ENCODE measurements around the gene PABPC1L2A.
A peak's percentile ranks its signal among the peaks of the same experiment; 100 is the strongest.
"Not testable (repeated sequence)": the region's sequence is repeated elsewhere in the genome, so short reads cannot be mapped to it uniquely, and the experiment has no call there.

PABPC1L2A gene

DNA sequence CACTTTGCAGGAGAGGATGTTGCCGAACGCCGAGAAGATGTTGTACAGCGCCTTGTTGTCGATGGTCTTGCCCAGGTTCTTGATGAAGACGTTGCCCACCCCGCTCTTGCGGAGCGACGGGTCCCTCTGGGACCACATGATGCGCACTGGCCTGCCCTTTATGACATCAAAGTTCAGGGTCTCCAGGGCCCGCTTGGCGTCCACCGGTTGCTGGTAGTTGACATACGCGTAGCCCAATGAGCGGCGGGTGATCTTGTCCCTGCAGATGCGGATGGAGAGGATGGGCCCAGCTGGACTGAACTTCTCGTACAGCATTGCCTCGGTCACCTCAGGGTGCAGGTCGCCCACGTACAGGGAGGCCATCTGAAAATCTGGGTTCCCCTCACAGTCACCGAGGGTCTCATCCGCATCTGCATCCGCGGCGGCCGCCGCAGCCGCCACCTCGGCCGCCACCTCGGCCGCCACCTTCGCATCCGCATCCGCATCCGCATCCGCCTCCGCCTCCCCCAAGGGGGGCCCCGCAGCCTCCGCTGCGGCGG, at the start of gene PABPC1L2A:
Gene PABPC1L2A, minus strand, starts transcription at position 489 of the 539 bp plus-strand sequence. Its CDS starts 126 bp downstream, at position 363.
- DNase-seq; in situ Hi-C loops (cut with MboI; ENCODE audit: low pct_unique_long_range_greater_than_20kb, low sequenced_read_pairs): not testable (repeated sequence)

DNA sequence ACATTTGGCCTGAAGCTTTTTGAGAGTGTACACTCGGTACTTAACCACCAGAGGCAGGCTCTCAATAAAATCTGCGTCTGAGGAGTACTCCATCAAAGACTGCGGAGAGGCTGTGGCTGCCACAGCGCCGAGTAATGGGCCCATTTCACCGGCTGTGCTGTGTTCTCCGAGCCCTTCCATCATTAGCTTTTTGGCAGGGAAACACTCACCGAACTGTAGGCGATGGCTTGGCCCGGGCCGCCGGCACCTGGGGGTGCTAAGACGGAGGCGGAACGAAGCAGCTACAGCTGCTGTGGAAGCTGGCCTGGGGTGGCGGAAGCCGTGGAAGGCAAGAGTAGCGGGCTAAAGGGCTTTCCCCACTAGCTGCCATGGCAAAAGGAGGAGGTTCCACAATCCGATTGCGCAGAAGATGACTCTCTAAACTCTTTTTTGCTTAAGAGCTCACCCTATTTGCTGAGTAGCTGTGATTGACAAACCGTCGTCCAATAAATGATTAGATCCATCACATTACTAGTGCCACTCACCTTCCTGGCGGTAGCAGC, 48.5 kb upstream of the PABPC1L2A start:
- in situ Hi-C loops (cut with MboI; ENCODE audit: low pct_unique_long_range_greater_than_20kb, low sequenced_read_pairs) = no loop called here
- DNase-seq = no peak

GRCh38 chrX:73126240-73126639, 46.9 kb upstream of the PABPC1L2A start:
- no peak for DNase-seq
- in situ Hi-C loops (cut with MboI; ENCODE audit: low pct_unique_long_range_greater_than_20kb, low sequenced_read_pairs) = no loop called here

DNA sequence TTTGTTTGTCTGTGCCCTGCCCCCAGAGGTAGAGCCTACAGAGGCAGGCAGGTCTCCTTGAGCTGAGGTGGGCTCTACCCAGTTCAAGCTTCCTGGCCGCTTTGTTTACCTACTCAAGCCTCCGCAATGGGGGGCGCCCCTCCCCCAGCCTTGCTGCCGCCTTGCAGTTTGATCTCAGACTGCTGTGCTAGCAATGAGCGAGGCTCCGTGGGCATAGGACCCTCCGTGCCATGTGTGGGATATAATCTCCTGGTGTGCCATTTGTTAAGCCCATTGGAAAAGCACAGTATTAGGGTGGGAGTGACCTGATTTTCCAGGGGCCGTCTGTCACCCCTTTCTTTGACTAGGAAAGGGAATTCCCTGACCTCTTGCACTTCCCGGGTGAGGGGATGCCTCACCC, 20.2 kb upstream of the PABPC1L2A start:
- DNase-seq; in situ Hi-C loops (cut with MboI; ENCODE audit: low pct_unique_long_range_greater_than_20kb, low sequenced_read_pairs): not testable (repeated sequence)

DNA sequence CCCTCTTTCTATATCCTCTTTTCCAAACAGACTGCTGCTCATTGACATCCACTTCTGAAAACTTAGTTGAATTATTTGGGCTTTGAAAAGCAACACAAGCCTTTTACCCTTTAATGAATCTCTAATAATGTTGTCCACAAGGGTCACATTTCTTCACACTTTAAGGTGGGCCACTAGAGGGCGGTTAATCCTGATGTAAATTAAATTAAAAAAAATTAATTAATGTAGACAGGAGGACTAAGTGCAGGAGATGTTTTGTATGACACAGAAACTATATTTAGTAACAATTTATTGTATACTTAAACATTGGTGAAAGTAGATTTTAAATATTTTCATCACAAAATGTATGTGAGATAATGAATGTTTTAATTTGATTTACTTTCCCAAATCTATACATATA, 7.5 kb upstream of the PABPC1L2A start:
- in situ Hi-C loops (cut with MboI; ENCODE audit: low pct_unique_long_range_greater_than_20kb, low sequenced_read_pairs) = not testable (repeated sequence)
- peak; percentile 14 for DNase-seq

DNA sequence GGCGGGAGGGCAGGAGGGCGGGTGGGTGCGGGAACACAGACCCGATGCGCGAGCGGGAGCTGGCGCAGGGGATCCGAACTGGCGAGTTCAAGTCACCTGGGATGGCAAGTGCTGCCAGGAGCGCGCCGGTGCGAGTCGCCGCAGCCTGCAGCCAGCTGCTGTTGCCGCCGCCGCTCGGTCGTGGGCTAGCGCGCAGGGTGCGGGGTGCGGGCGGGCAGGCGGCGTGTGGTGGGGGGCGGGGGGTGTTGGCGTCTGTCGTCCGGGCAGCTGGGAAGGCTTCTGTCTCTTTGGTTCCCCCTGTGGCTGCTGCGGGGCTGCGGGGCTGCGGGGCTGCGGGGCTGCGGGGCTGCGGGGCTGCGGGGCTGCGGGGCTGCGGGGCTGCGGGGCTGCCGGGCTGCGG, 572 bp upstream of the PABPC1L2A start:
- in situ Hi-C loops (cut with MboI; ENCODE audit: low pct_unique_long_range_greater_than_20kb, low sequenced_read_pairs) = not testable (repeated sequence)

DNA sequence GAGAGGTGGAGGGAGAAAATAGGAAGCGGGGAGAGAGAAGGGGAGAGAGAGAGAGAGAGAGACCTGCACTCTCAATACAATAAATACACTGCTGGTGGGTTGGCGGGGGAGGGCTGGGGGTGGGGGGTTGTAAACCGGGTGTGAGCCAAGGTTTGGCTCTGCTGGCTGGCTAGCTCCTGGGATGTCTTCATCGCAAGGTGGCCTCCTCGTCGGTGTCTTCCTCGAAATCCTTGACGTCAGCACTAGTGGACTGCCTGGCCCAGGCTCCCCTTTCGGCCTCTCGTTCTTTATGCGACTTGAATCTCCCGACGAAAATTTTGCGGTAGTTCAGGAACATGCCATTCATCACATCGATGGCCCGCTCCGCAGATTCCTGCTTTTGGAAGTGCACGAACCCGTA, 715 bp downstream of the PABPC1L2A start:
- in situ Hi-C loops (cut with MboI; ENCODE audit: low pct_unique_long_range_greater_than_20kb, low sequenced_read_pairs); DNase-seq: not testable (repeated sequence)

More for the DNA sequence above, 572 bp upstream of the PABPC1L2A start:
- DNase-seq = not testable (repeated sequence)

GRCh38 chrX:73076838-73077237, 2.5 kb downstream of the PABPC1L2A start:
- in situ Hi-C loops (cut with MboI; ENCODE audit: low pct_unique_long_range_greater_than_20kb, low sequenced_read_pairs) = no loop called here
- no peak for DNase-seq

DNA sequence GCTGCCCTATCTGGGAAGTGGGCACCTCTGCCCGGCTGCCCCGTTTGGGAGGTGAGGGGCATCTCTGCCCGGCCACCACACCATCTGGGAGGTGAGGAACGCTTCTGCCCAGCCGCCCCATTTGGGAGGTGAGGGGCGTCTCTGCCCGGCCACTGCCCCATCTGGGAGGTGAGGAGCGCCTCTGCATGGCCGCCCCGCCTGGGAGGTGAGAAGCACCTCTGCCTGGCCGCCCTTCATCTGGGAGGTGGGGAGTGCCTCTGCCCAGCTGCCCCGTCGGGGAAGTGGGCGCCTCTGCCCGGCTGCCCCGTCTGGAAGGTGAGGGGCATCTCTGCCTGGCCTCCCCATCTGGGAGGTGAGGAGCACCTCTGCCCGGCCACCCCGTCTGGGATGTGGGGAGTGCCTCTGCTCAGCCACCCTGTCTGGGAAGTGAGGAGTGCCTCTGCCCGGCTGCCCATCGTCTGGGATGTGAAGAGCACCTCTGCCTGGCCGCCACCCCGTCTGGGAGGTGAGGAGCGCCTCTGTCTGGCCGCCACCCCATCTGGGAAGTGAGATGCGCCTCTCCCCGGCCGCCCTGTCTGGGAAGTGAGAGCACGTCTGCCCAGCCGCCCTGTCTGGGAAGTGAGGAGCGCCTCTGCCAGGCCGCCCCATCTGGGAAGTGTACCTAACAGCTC, 9.8 kb downstream of the PABPC1L2A start:
- in situ Hi-C loops (cut with MboI; ENCODE audit: low pct_unique_long_range_greater_than_20kb, low sequenced_read_pairs) = no loop called here
- no peak for DNase-seq

DNA sequence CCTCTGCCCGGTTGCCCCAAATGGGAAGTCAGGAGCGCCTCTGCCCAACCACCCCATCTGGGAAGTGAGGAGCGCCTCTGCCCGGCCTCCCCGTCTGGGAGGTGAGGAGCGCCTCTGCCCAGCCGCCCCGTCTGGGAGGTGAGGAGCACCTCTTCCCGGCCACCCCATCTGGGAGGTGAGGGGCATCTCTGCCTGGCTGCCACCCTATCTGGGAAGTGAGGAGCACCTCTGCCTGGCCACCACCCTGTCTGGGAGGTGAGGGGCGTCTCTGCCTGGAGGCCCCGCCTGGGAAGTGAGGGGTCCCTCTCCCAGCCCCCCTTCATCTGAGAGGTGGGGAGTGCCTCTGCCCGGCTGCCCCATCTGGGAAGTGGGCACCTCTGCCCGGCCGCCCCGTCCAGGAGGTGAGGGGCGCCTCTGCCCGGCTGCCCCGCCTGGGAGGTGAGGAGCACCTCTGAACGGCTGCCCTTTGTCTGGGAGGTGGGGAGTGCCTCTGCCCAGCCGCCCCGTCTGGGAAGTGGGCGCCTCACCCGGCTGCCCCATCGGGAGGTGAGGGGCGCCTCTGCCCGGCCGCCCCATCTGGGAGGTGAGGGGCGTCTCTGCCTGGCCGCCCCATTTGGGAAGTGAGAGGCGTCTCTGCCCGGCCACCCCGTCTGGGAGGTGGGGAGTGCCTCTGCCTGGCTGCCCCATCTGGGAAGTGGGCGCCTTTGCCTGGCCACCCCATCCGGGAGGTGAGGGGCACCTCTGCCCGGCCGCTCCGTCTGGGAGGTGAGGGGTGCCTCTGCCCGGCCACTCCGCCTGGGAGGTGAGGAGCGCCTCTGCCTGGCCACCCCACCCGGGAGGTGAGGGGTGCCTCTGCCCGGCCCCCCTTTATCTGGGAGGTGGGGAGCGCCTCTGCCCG, 10.6 kb downstream of the PABPC1L2A start:
- in situ Hi-C loops (cut with MboI; ENCODE audit: low pct_unique_long_range_greater_than_20kb, low sequenced_read_pairs) = no loop called here
- no peak for DNase-seq

DNA sequence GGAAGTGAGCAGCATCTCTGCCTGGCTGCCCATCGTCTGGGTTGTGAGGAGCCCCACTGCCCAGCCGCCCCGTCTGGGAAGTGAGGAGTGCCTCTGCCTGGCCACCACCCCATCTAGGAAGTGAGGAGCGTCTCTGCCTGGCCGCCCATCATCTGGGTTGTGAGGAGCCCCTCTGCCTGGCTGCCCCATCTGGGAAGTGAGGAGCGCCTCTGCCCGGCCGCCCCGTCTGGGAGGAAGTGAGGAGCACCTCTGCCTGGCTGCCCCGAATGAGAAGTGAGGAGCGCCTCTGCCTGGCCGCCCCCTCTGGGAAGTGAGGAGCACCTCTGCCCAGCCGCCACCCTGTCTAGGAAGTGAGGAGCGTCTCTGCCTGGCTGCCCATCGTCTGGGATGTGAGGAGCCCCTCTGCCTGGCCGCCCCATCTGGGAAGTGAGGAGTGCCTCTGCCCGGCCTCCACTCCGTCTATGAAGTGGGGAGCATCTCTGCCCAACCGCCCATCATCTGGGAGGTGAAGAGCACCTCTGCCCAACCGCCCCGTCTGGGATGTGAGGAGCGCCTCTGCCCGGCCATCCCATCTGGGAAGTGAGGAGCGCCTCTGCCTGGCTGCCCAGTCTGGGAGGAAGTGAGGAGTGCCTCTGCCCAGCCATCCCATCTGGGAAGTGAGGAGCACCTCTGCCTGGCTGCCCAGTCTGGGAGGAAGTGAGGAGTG, 11.4 kb downstream of the PABPC1L2A start:
- in situ Hi-C loops (cut with MboI; ENCODE audit: low pct_unique_long_range_greater_than_20kb, low sequenced_read_pairs) = not testable (repeated sequence)

DNA sequence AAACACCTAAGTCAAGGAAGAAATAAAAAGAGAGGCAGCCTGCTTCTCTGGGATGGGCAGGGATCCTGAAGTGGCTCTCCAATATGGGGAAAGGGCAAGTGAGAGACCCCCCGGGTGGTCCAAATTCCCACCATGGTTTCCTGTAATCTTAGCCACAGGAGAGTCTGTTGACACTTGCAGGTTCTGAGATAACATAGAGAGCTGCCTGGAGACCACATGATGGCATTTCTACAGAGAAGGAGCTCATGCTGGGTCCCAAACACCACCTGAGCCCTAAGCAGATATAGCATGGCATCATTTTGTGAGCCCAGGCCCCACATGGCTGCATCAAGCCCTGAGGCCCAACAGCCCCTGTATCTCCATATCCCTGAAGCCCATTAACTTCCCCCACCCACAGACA, 50.4 kb downstream of the PABPC1L2A start:
- DNase-seq = no peak
- in situ Hi-C loops (cut with MboI; ENCODE audit: low pct_unique_long_range_greater_than_20kb, low sequenced_read_pairs) = no loop called here

More for the DNA sequence above, 11.4 kb downstream of the PABPC1L2A start:
- DNase-seq = not testable (repeated sequence)

All from KBM-7 (cell line).